GM19025 (cell line): ENCODE measurements around the gene UBE2G1.
A peak's percentile ranks its signal among the peaks of the same experiment; 100 is the strongest.
"Not testable (repeated sequence)": the region's sequence is repeated elsewhere in the genome, so short reads cannot be mapped to it uniquely, and the experiment has no call there.

ENCODE experiments used
- ATAC-seq: cut with Tn5 transposase; IDR thresholded peaks from one replicate; pipeline ENCODE4 v1.9.1; 2021; ENCODE audit warnings: mild to moderate bottlenecking, low read depth, moderate library complexity; ENCODE audit not compliant: unreplicated experiment

UBE2G1 gene

GRCh38 chr17:4375796-4376440 is 9.4 kb upstream of the UBE2G1 start:
- peak; percentile 1 for ATAC-seq

GRCh38 chr17:4375039-4375748 is 8.7 kb upstream of the UBE2G1 start:
- peak; percentile 69 for ATAC-seq

GRCh38 chr17:4369557-4370230 is 3.2 kb upstream of the UBE2G1 start:
- no peak for ATAC-seq

- no peak for ATAC-seq
These were observed 1.9 kb upstream of the UBE2G1 start for GRCh38 chr17:4368341-4368740.

- not testable (repeated sequence) for ATAC-seq
These were observed 702 bp upstream of the UBE2G1 start for GRCh38 chr17:4367177-4367576.

- ATAC-seq = peak; percentile 17
These were observed 698 bp downstream of the UBE2G1 start for GRCh38 chr17:4365628-4366326.

- peak; percentile 50 for ATAC-seq
These were observed 1.3 kb downstream of the UBE2G1 start for GRCh38 chr17:4365103-4365627.

GRCh38 chr17:4364622-4365041 is 1.8 kb downstream of the UBE2G1 start:
- no peak for ATAC-seq

GRCh38 chr17:4362141-4362540 is 4.3 kb downstream of the UBE2G1 start:
- no peak for ATAC-seq

- no peak for ATAC-seq
These were observed 8.3 kb downstream of the UBE2G1 start for GRCh38 chr17:4358154-4358553.

- no peak for ATAC-seq
These were observed 8.8 kb downstream of the UBE2G1 start for GRCh38 chr17:4357671-4358070.

- no peak for ATAC-seq
These were observed 9.3 kb downstream of the UBE2G1 start for GRCh38 chr17:4357030-4357628.

- ATAC-seq = no peak
These were observed 11.5 kb downstream of the UBE2G1 start for GRCh38 chr17:4354862-4355514.

GRCh38 chr17:4354206-4354605 is 12.3 kb downstream of the UBE2G1 start:
- ATAC-seq = no peak

- not testable (repeated sequence) for ATAC-seq
These were observed 16.3 kb downstream of the UBE2G1 start for GRCh38 chr17:4350214-4350613.

- no peak for ATAC-seq
These were observed 20.8 kb downstream of the UBE2G1 start for GRCh38 chr17:4345581-4346252.

- ATAC-seq = no peak
These were observed 21.5 kb downstream of the UBE2G1 start for GRCh38 chr17:4344926-4345325.

- ATAC-seq = no peak
These were observed 23.9 kb downstream of the UBE2G1 start for GRCh38 chr17:4342535-4342934.

GRCh38 chr17:4341616-4341977 is 24.9 kb downstream of the UBE2G1 start:
- no peak for ATAC-seq
